VCaP (cell line): ENCODE data around the gene ZEB2.

Source experiments
- H3K27ac ChIP-seq: fragments of 450-650 bp; 2 replicates; pipeline ENCODE4 v1.5.1; 2017
- CTCF ChIP-seq: fragments of 450-650 bp; conservative IDR thresholded peaks from 2 replicates; pipeline ENCODE4 v1.5.1; 2017; ENCODE audit warnings: mild to moderate bottlenecking, moderate library complexity

Gene ZEB2

GRCh38 chr2:144508172-144508851 lies 11.6 kb downstream of the ZEB2 start:
- H3K27ac ChIP-seq = no peak overlapping the region
- TF ChIP-seq CTCF = no peak

GRCh38 chr2:144507441-144508171 lies 12.3 kb downstream of the ZEB2 start:
- no peak for TF ChIP-seq CTCF
- H3K27ac ChIP-seq = no peak overlapping the region

- TF ChIP-seq CTCF = no peak
- no peak overlapping the region for H3K27ac ChIP-seq
Observed at GRCh38 chr2:144505245-144505831, 14.6 kb downstream of the ZEB2 start.

- TF ChIP-seq CTCF = no peak
- no peak overlapping the region for H3K27ac ChIP-seq
Observed at GRCh38 chr2:144504218-144504641, 15.7 kb downstream of the ZEB2 start.

- no peak overlapping the region for H3K27ac ChIP-seq
- no peak for TF ChIP-seq CTCF
Observed at GRCh38 chr2:144503242-144503641, 16.7 kb downstream of the ZEB2 start.

- H3K27ac ChIP-seq = no peak overlapping the region
- TF ChIP-seq CTCF = no peak
Observed at GRCh38 chr2:144502369-144502768, 17.6 kb downstream of the ZEB2 start.

GRCh38 chr2:144501627-144502026 lies 18.3 kb downstream of the ZEB2 start:
- TF ChIP-seq CTCF = no peak
- no peak overlapping the region for H3K27ac ChIP-seq
